GM19328 (cell line): ENCODE measurements around the gene PATJ.
"Not testable (repeated sequence)": the region's sequence is repeated elsewhere in the genome, so short reads cannot be mapped to it uniquely, and the experiment has no call there.

ENCODE experiments used
- ATAC-seq: cut with Tn5 transposase; IDR thresholded peaks from one replicate; pipeline ENCODE4 v1.9.1; 2021; ENCODE audit warnings: mild to moderate bottlenecking, moderate library complexity; ENCODE audit not compliant: unreplicated experiment

Gene PATJ

GRCh38 chr1:61941794-61942193 lies 199.5 kb downstream of the PATJ start:
- ATAC-seq = no peak

- no peak for ATAC-seq
Measured at GRCh38 chr1:61942856-61943255, 200.6 kb downstream of the PATJ start.

- not testable (repeated sequence) for ATAC-seq
Measured at GRCh38 chr1:61948685-61949084, 206.4 kb downstream of the PATJ start.

- no peak for ATAC-seq
Measured at GRCh38 chr1:61950418-61950817, 208.1 kb downstream of the PATJ start.

- no peak for ATAC-seq
Measured at GRCh38 chr1:61951731-61952580, 209.7 kb downstream of the PATJ start.

GRCh38 chr1:61952675-61953074 lies 210.4 kb downstream of the PATJ start:
- ATAC-seq = no peak

- no peak for ATAC-seq
Measured at GRCh38 chr1:61953076-61953789, 211.0 kb downstream of the PATJ start.

GRCh38 chr1:61953790-61954150 lies 211.5 kb downstream of the PATJ start:
- ATAC-seq = no peak

GRCh38 chr1:61955261-61955660 lies 213.0 kb downstream of the PATJ start:
- ATAC-seq = no peak

GRCh38 chr1:61956016-61956645 lies 213.9 kb downstream of the PATJ start:
- no peak for ATAC-seq

- ATAC-seq = no peak
Measured at GRCh38 chr1:61956784-61957183, 214.5 kb downstream of the PATJ start.

GRCh38 chr1:61961009-61961408 lies 218.7 kb downstream of the PATJ start:
- no peak for ATAC-seq

GRCh38 chr1:61962631-61963030 lies 220.4 kb downstream of the PATJ start:
- no peak for ATAC-seq

GRCh38 chr1:61966450-61967225 lies 224.4 kb downstream of the PATJ start:
- ATAC-seq = not testable (repeated sequence)

GRCh38 chr1:61967750-61968149 lies 225.5 kb downstream of the PATJ start:
- ATAC-seq = no peak

GRCh38 chr1:61968869-61969268 lies 226.6 kb downstream of the PATJ start:
- no peak for ATAC-seq

GRCh38 chr1:61973100-61973837 lies 231.0 kb downstream of the PATJ start:
- no peak for ATAC-seq

GRCh38 chr1:61975638-61976037 lies 233.4 kb downstream of the PATJ start:
- ATAC-seq = no peak

GRCh38 chr1:61976566-61976965 lies 234.3 kb downstream of the PATJ start:
- no peak for ATAC-seq

- no peak for ATAC-seq
Measured at GRCh38 chr1:61978796-61979195, 236.5 kb downstream of the PATJ start.
